ENCODE data around the gene RPL37. TPM values are rescaled to one million over a fixed set of nuclear protein-coding genes. Genes with fewer than 3 reads are reported as not detected.
"Not testable (repeated sequence)": the region's sequence is repeated elsewhere in the genome, so short reads cannot be mapped to it uniquely, and the experiment has no call there.

Gene RPL37
- total RNA-seq, 4 donors from 2014 or later, result 119 to 984 (median 276) TPM

DNA sequence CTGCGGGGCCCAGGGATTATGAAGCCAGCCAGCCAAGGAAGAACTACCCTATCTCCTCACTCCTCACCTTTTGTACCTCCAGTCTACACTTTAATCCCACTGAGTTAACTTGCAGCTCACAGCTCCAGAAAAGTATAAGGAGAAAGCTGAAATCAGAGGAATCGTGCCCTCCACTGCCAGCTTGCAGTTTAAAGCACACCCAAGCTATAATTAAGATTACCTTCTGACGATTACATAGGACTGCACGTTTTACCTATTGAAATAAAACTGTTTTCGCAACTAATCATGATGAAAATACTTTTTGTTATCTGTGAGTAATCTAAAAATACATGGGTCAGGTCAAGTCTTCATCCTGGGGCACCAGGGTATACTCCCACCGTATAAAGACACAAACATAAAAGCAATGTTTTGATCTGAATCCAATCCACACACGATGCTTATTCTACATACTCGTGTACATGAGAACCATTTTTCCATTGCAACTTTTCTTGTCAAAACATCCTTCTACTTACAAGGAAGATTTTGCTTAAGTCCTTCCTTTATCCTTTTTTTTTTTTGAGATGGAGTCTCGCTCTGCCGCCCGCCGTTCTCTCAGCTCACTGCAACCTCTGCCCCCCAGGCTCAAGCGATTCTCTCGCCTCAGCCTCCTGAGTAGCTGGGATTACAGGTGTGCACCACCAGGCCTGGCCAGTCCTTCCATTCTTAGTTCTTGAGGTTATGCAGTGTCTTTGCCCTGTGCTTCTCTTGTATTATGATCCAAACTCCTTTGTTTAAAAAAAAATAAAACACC lies 7.6 kb downstream of the RPL37 start:
- intact Hi-C loops (cut with DNase I), result no loop called here
- no peaks in the 10 kb centered on the region for H3K27me3 ChIP-seq
- H3K9me3 ChIP-seq, result no peaks in the 10 kb centered on the region
- no peak overlapping the region for H3K27ac ChIP-seq (replicated peaks in 1 of 4)
- no peak overlapping the region for H3K4me3 ChIP-seq
- WGBS, result 86% methylated on average over 14 of the region's 14 CpGs
- H3K36me3 ChIP-seq, result peaks cover 51 to 71% (median 70%) of the 10 kb centered on the region in 4 donors
- peaks cover 0 to 4% (median under 1%) of the 10 kb centered on the region in 4 donors for H3K4me1 ChIP-seq
- TF ChIP-seq POLR2AphosphoS5 (IDR thresholded peaks at IDR 0.05) (no peak), EP300 (IDR thresholded peaks at IDR 0.05) (no peak), POLR2A (IDR thresholded peaks at IDR 0.05; ENCODE audit: low read depth) (no peak)
- TF ChIP-seq, protein P1, sequence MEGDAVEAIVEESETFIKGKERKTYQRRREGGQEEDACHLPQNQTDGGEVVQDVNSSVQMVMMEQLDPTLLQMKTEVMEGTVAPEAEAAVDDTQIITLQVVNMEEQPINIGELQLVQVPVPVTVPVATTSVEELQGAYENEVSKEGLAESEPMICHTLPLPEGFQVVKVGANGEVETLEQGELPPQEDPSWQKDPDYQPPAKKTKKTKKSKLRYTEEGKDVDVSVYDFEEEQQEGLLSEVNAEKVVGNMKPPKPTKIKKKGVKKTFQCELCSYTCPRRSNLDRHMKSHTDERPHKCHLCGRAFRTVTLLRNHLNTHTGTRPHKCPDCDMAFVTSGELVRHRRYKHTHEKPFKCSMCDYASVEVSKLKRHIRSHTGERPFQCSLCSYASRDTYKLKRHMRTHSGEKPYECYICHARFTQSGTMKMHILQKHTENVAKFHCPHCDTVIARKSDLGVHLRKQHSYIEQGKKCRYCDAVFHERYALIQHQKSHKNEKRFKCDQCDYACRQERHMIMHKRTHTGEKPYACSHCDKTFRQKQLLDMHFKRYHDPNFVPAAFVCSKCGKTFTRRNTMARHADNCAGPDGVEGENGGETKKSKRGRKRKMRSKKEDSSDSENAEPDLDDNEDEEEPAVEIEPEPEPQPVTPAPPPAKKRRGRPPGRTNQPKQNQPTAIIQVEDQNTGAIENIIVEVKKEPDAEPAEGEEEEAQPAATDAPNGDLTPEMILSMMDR (IDR thresholded peaks at IDR 0.05), result no peak
- DNase-seq (ENCODE audit: extremely low spot score), result no peak

DNA sequence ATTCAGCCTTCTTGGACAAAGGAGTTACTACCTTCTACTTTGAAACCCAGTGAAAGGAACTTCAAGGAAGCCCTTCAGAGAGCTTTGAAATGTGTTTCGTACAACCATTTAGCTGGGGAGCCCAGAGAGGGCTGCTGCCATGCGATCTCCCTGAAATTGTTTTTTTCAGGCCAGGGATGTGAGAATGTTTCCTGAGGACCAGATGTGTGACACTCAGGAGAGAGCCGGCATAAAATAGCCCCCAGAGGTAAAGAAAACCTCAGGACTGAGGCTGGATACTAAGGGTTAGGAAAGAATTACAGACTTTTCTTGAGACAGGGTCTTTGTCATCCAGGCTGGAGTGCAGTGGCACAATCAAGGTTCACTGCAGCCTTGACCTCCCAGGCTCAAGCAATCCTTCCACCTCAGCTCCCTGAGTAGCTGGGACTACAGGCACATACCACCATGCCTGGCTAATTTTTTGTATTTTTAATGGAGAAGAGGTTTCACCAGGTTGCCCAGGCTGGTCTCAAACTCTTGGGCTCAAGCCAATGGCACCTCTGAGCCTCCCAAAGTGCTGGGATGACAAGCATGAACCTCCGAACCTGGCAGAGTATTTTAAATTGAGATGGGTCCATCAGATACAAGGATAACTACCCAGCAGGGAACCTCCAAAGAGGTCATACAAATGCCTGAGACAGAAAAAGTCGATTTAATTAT lies 8.4 kb downstream of the RPL37 start:
- TF ChIP-seq POLR2AphosphoS5 (IDR thresholded peaks at IDR 0.05), result no peak
- TF ChIP-seq, protein P1 (IDR thresholded peaks at IDR 0.05), result no peak
- TF ChIP-seq EP300 (IDR thresholded peaks at IDR 0.05), result no peak
- TF ChIP-seq POLR2A (IDR thresholded peaks at IDR 0.05; ENCODE audit: low read depth), result no peak
- Histone ChIP-seq H3K9me3 (no peaks in the 10 kb centered on the region), H3K4me3 (no peak overlapping the region), H3K27me3 (no peaks in the 10 kb centered on the region), H3K4me1 (no peaks in the 10 kb centered on the region), H3K36me3 (peaks cover 44 to 64% (median 62%) of the 10 kb centered on the region in 4 donors), H3K27ac (replicated peaks in 1 of 4) (no peak overlapping the region)
- 87% methylated on average over 4 of the region's 5 CpGs for WGBS
- intact Hi-C loops (cut with DNase I), result no loop called here
- peak; percentile 66 for DNase-seq (ENCODE audit: extremely low spot score)

DNA sequence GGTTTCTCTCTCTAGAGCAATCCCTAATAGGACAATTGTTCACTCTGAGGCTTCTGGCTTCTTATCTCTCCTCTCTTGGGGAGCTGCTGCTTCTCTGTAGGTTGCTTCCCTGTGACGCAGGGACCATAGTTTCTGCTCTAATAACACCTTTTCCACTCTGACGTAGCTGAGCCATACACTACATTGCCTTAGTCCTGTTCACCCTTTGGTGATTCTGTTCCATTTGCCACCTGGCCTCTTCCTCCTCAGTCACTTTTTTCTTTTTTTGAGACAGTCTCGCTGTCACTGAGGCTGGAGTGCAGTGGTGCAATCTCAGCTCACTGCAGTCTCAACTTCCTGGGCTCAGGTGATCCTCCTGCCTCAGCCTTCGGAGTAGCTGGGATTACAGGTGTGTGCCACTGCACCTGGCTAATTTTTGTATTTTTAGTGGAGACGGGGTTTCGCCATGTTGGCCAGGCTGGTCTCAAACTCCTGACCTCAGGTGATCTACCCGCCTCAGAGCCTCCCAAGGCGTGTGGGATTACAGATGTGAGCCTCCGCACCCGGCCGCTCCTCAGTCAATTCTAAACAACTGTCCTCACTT lies 9.5 kb downstream of the RPL37 start:
- H3K4me1 ChIP-seq; H3K27ac ChIP-seq (replicated peaks in 1 of 4); intact Hi-C loops (cut with DNase I); H3K27me3 ChIP-seq; H3K9me3 ChIP-seq; H3K4me3 ChIP-seq: not testable (repeated sequence)
- 92% methylated on average over 11 of the region's 11 CpGs for WGBS
- DNase-seq (ENCODE audit: extremely low spot score), result peak; percentile 45
- H3K36me3 ChIP-seq, result peaks cover 33 to 53% (median 51%) of the 10 kb centered on the region in 4 donors

GRCh38 chr5:40823459-40823858 lies 11.6 kb downstream of the RPL37 start:
- intact Hi-C loops (cut with DNase I), result no loop called here

More at GRCh38 chr5:40823459-40823858, 11.6 kb downstream of the RPL37 start:
- peak; percentile 24 for DNase-seq (ENCODE audit: extremely low spot score)
- TF ChIP-seq, protein P1 (IDR thresholded peaks at IDR 0.05), result no peak
- TF ChIP-seq POLR2A (IDR thresholded peaks at IDR 0.05; ENCODE audit: low read depth), result no peak
- no peak for TF ChIP-seq POLR2AphosphoS5 (IDR thresholded peaks at IDR 0.05)
- no peak for TF ChIP-seq EP300 (IDR thresholded peaks at IDR 0.05)
- no peaks in the 10 kb centered on the region for H3K27me3 ChIP-seq
- WGBS, result 38% methylated on average over 1 of the region's 1 CpG
- peaks cover 18 to 33% (median 30%) of the 10 kb centered on the region in 4 donors for H3K36me3 ChIP-seq
- H3K4me1 ChIP-seq, result no peaks in the 10 kb centered on the region
- no peak overlapping the region for H3K4me3 ChIP-seq
- no peak overlapping the region for H3K27ac ChIP-seq (replicated peaks in 1 of 4)
- H3K9me3 ChIP-seq, result no peaks in the 10 kb centered on the region
